ENCODE measurements around the gene SLC35G2. TPM values are rescaled to one million over a fixed set of nuclear protein-coding genes. Genes with fewer than 3 reads are reported as not detected.
"Not testable (repeated sequence)": the region's sequence is repeated elsewhere in the genome, so short reads cannot be mapped to it uniquely, and the experiment has no call there.

The SLC35G2 gene
- total RNA-seq, 2 donors from 2014 or later, result 3.4 to 9.6 TPM

DNA sequence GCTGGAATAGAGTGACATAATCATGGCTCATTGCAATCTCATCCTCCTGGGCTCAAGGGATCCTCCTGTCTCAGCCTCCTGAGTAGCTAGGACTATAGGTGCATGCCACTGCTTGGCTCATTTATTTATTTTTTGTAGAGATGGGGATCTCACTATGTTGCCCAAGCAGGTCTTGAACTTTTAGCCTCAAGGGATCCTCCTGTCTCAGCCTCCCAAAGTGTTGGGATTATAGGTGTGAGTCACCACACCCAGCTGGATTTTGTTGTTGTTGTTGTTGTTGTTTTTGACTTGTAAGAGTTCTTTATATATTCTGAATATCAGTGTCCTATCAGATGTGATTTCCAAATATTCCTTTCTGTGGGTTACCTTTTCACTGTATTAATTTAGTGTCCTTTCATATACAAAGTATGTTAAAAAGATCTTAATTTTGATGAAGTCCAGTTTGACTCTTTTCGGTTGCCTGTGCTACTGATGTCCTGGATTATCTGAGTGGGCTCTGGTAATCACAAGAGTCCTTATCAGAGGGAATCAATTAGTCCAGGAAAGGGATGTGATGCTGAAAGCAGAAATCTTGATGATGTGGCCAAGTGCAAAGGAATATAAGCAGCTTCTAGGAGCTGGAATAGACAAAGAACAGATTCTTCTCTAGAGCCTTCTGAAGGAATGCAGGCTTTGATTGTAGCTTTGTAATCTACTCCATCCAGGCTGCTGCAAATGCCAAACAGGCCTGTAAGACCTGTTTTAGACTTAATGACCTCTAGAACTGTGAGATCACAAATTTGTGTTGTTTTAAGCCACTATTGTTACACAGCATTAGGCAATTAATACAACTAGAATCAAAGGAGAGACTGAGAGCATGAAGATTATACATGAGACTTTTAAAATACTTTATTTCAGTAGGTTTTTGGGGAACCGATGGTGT is 73.3 kb downstream of the SLC35G2 start:
- Mint-ChIP-seq H3K4me3 (no peak overlapping the region), H3K9me3 (peaks cover 3% of the 10 kb centered on the region), H3K27me3 (no peaks in the 10 kb centered on the region), H3K27ac (no peak overlapping the region), H3K36me3 (ENCODE audit: low read depth) (peaks cover 30% of the 10 kb centered on the region), H3K4me1 (peaks cover 38% of the 10 kb centered on the region)
- ATAC-seq (replicated peaks), result no peak

DNA sequence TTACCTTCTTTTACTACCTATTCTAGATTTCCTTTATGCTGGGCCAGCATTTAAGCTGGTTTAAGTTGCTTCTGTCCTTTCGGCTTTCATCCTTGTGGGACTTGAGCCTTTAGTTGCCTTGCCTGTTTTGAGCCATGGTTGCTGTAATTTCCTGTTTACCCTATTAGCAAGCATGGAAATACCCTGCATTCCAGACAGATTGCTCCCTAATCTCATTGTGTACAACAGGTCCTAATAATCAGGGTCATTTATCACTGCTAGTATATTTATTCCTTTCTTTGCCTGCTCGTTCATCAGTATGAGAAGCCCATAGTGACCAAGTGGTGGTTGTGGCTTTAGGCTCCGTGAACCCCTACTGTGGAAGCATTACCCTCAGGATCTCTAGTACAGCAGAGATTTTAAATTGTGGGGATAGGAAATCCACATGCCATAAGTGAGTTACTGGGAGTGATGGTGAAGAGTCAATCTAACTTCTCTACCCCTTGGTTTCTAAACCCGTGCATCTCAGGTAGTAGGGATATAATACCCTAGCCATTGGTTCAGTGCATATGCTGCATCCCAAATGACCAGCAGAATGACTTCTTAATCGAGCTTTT is 75.0 kb downstream of the SLC35G2 start:
- peaks cover 3% of the 10 kb centered on the region for H3K9me3 Mint-ChIP-seq
- H3K27ac Mint-ChIP-seq, result peak overlapping the region; percentile 8
- H3K27me3 Mint-ChIP-seq, result no peaks in the 10 kb centered on the region
- H3K36me3 Mint-ChIP-seq (ENCODE audit: low read depth), result peaks cover 24% of the 10 kb centered on the region
- peaks cover 35% of the 10 kb centered on the region for H3K4me1 Mint-ChIP-seq
- no peak for ATAC-seq (replicated peaks)
- H3K4me3 Mint-ChIP-seq, result no peak overlapping the region

DNA sequence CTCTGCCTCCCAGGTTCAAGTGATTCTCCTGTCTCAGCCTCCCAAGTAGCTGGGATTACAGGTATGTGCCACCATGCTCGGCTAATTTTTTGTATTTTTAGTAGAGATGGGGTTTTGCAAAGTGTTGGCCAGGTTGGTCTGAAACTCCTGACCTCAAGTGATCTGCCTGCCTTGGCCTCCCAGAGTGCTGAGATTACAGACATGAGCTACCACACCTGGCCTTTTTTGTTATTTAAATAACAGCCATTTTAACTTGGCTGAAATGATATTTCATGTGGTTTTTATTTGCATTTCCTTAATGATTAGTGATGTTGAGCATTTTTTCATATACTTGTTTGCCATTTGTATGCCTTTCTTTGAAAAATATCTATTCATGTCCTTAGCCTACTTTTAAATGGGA is 78.2 kb downstream of the SLC35G2 start:
- Mint-ChIP-seq H3K36me3 (ENCODE audit: low read depth) (peaks cover 26% of the 10 kb centered on the region), H3K4me1 (peaks cover 54% of the 10 kb centered on the region)
- H3K27ac Mint-ChIP-seq; ATAC-seq (replicated peaks); H3K27me3 Mint-ChIP-seq; H3K4me3 Mint-ChIP-seq; H3K9me3 Mint-ChIP-seq: not testable (repeated sequence)

DNA sequence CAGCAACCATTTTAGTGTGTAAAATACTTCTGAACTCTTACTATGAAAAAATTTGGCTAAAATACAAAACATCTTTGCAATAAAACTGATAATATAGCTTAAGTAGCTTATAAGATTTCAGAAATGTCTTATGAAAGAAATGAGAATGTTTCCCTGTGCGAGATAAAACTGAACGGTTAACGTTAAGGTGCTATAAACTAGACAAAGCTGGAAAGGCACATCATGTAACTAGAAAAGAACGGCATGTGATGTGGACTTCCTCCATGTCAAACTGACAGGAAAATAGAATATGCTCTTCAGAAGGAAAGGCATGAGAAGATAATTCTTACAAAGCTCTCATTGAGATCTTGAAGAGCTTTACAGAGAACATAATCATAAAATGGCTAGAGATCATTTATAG is 79.6 kb downstream of the SLC35G2 start:
- H3K36me3 Mint-ChIP-seq (ENCODE audit: low read depth), result peaks cover 36% of the 10 kb centered on the region

DNA sequence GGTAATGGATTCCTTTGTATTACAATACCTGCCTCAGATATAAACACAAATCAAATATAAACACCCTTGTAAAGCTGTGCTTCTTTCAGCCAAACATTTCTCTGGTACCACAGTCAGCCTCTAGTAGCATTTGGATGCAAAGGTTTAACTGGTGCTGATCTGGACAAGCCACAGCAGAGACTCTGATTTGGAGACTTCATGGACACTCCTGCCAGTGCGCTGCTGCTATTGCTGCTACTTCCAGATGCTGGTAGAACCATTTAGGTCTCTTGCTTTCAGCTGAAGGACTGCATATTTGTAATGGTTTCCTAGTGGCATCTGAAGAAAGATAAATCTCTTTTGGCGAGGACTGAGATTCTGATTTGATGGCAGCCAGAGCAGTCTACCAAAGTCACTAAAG is 80.0 kb downstream of the SLC35G2 start:
- no peak for ATAC-seq (replicated peaks)
- Mint-ChIP-seq H3K27me3 (no peaks in the 10 kb centered on the region), H3K4me3 (peak overlapping the region; percentile 44), H3K9me3 (peaks cover 4% of the 10 kb centered on the region), H3K4me1 (peaks cover 44% of the 10 kb centered on the region), H3K36me3 (ENCODE audit: low read depth) (peaks cover 40% of the 10 kb centered on the region), H3K27ac (no peak overlapping the region)

More for the DNA sequence above, 79.6 kb downstream of the SLC35G2 start:
- peaks cover under 1% of the 10 kb centered on the region for H3K9me3 Mint-ChIP-seq
- H3K4me1 Mint-ChIP-seq, result peaks cover 48% of the 10 kb centered on the region
- no peak overlapping the region for H3K27ac Mint-ChIP-seq
- no peak for ATAC-seq (replicated peaks)
- no peaks in the 10 kb centered on the region for H3K27me3 Mint-ChIP-seq
- H3K4me3 Mint-ChIP-seq, result peak overlapping the region; percentile 44

DNA sequence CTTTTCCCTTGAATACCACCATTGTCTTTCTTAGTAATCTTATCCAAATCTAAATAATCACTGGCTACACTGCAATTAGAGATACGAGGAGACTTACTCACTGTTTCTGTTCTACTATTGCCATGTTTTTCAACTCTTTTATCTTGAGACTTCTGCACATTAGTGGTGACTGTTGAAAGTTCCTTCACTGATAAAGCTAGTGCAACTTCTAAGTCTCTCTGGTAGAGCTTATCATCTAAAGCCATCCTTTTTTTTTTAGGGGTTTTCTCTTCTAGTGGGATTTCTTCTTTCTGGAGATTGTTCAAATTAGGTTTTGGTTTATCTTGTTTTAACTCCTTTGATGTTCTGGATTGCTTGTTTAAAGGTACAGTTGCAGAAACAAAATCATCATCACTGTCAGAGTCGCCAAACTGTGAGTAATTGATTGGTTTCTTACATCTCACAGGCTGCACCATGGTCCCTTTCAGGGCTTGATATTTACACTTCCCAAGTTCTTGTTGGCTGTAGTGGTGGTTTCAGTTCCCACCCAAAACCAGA is 80.8 kb downstream of the SLC35G2 start:
- peaks cover 4% of the 10 kb centered on the region for H3K9me3 Mint-ChIP-seq
- peaks cover 38% of the 10 kb centered on the region for H3K4me1 Mint-ChIP-seq
- H3K36me3 Mint-ChIP-seq (ENCODE audit: low read depth), result peaks cover 41% of the 10 kb centered on the region
- ATAC-seq (replicated peaks), result peak; percentile 93
- peak overlapping the region; percentile 31 for H3K27ac Mint-ChIP-seq
- H3K4me3 Mint-ChIP-seq, result peak overlapping the region; percentile 44
- no peaks in the 10 kb centered on the region for H3K27me3 Mint-ChIP-seq

DNA sequence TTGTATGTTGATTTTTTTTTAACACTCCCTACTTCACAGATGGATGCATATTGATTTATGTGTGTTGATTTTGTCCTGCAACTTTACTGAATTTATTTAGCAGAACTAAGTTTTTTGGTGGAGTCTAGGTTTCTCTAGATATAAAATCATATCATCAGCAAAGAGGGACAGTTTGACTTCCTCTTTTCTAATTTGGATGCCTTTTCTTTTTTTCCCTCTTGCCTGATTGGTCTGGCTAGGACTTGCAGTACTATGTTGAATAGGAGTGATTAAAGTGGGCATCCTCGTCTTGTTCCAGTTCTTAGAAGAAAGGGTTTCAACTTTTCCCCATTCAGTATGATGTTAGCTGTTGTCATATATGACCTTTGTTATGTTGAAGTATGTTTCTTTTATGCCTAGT is 81.8 kb downstream of the SLC35G2 start:
- peaks cover 48% of the 10 kb centered on the region for H3K36me3 Mint-ChIP-seq (ENCODE audit: low read depth)
- ATAC-seq (replicated peaks); H3K9me3 Mint-ChIP-seq; H3K27me3 Mint-ChIP-seq: not testable (repeated sequence)
- H3K4me3 Mint-ChIP-seq, result peak overlapping the region; percentile 44
- H3K27ac Mint-ChIP-seq, result peak overlapping the region; percentile 75
- H3K4me1 Mint-ChIP-seq, result peaks cover 39% of the 10 kb centered on the region

DNA sequence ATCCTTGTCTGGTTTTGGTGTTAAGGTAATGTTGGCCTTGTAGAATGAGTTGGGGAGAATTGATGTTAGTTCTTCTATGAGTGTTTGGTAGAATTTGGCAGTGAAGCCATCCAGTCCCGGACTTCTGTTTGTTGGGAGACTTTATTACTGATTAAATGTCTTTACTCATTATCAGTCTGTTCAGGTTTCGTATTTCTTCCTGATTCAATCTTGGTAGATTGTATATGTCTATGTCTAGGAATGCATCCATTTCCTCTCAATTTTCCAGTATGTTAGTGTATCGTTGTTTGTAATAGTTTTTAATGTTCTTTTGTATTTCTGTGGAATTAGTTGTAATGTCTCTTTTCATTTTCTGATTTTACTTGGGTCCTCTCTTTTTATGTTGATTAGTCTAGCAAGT is 82.5 kb downstream of the SLC35G2 start:
- peaks cover 52% of the 10 kb centered on the region for H3K36me3 Mint-ChIP-seq (ENCODE audit: low read depth)
- ATAC-seq (replicated peaks), result no peak
- H3K4me3 Mint-ChIP-seq, result peak overlapping the region; percentile 44
- H3K27ac Mint-ChIP-seq, result peak overlapping the region; percentile 75
- H3K9me3 Mint-ChIP-seq, result peaks cover 4% of the 10 kb centered on the region
- peaks cover 46% of the 10 kb centered on the region for H3K4me1 Mint-ChIP-seq
- no peaks in the 10 kb centered on the region for H3K27me3 Mint-ChIP-seq

DNA sequence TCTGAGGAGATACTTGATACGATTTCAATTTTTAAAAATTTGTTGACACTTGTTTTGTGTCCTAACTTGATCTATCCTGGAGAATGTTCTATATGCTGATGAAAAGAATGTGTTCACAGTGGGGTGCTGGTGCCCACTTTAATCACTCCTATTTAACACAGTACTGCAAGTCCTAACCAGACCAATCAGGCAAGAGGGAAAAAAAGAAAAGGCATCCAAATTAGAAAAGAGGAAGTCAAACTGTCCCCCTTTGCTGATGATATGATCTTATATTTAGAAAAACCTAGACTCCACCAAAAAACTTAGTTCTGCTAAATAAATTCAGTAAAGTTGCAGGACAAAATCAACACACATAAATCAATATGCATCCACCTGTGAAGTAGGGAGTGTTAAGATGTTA is 83.6 kb downstream of the SLC35G2 start:
- not testable (repeated sequence) for H3K4me3 Mint-ChIP-seq; ATAC-seq (replicated peaks); H3K27me3 Mint-ChIP-seq; H3K27ac Mint-ChIP-seq; H3K9me3 Mint-ChIP-seq
- Mint-ChIP-seq H3K4me1 (peaks cover 56% of the 10 kb centered on the region), H3K36me3 (ENCODE audit: low read depth) (peaks cover 52% of the 10 kb centered on the region)

DNA sequence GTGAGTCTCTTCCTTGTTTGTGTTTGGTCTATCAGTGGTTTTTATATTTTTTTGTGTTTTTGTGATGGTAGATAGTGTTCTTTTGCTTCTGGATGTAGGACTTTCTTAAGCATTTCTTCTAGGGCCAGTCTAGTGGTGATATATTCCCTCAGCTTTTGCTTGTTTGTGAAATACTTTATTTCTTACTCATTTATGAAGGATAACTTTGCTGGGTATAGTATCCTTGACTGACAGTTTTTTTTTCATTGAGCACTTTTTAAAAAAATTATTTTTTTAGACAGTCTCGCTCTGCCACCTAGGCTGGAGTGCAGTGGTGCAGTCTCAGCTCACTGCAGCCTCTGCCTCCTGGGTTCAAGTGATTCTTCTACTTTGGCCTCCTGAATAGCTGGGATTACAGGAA is 85.0 kb downstream of the SLC35G2 start:
- Mint-ChIP-seq H3K27ac (no peak overlapping the region), H3K27me3 (no peaks in the 10 kb centered on the region), H3K36me3 (ENCODE audit: low read depth) (peaks cover 52% of the 10 kb centered on the region), H3K4me1 (peaks cover 61% of the 10 kb centered on the region), H3K9me3 (peaks cover 4% of the 10 kb centered on the region), H3K4me3 (no peak overlapping the region)
- ATAC-seq (replicated peaks), result no peak

DNA sequence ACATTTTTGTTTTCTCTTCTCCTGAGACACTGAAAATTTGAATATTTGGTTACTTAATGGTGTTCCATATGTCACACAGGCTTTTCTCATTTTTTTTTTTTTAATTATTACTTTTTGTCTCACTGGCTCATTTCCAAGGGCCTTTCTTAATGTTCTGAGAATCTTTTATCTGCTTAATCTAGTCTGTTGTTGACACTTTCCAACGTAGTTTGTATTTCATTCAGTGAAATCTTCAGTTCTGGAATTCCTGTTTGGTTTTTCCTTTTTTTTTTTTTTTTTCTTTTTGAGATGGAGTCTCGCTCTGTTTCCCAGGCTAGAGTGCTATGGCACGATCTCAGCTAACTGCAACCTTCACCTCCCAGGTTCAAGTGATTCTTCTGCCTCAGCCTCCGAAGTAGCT is 85.8 kb downstream of the SLC35G2 start:
- H3K27me3 Mint-ChIP-seq, result no peaks in the 10 kb centered on the region
- no peak overlapping the region for H3K27ac Mint-ChIP-seq
- H3K9me3 Mint-ChIP-seq, result peaks cover 4% of the 10 kb centered on the region
- ATAC-seq (replicated peaks), result no peak
- no peak overlapping the region for H3K4me3 Mint-ChIP-seq
- H3K36me3 Mint-ChIP-seq (ENCODE audit: low read depth), result peaks cover 49% of the 10 kb centered on the region
- peaks cover 64% of the 10 kb centered on the region for H3K4me1 Mint-ChIP-seq

Other genes with a start within 250 kb of the SLC35G2 start
- 10 to 100 TPM; 48.0 to 62.3 TPM for gene STAG1, start 66.7 kb upstream of the SLC35G2 start, total RNA-seq
- gene NCK1, start 43.1 kb downstream of the SLC35G2 start, total RNA-seq, result 10 to 100 TPM; 37.5 to 41.6 TPM
- gene IL20RB, start 138.9 kb downstream of the SLC35G2 start, total RNA-seq, result 1 to 10 TPM; 1.6 to 3.7 TPM